Jurkat, Clone E6-1 (cell line): ENCODE measurements around the gene FAM120B.

Experiments
- DNase-seq: peaks from one replicate; pipeline ENCODE4 v3.0.0-alpha.2; 2011; ENCODE audit warnings: low read depth, low spot score
- H3K4me3 ChIP-seq: 2 replicates; pipeline ENCODE4 v1.5.1; 2011; ENCODE audit warnings: mild to moderate bottlenecking, low read length, control low read depth, moderate library complexity

The FAM120B gene

GRCh38 chr6:170283212-170284081, 23.1 kb upstream of the FAM120B start:
- H3K4me3 ChIP-seq, result no peak overlapping the region
- no peak for DNase-seq

GRCh38 chr6:170284126-170284773, 22.3 kb upstream of the FAM120B start:
- no peak for DNase-seq
- H3K4me3 ChIP-seq, result no peak overlapping the region

- H3K4me3 ChIP-seq, result no peak overlapping the region
- no peak for DNase-seq
Observed at GRCh38 chr6:170284866-170285469, 21.6 kb upstream of the FAM120B start.

GRCh38 chr6:170285482-170285881, 21.1 kb upstream of the FAM120B start:
- H3K4me3 ChIP-seq, result no peak overlapping the region
- DNase-seq, result no peak

- no peak overlapping the region for H3K4me3 ChIP-seq
- no peak for DNase-seq
Observed at GRCh38 chr6:170286246-170286933, 20.2 kb upstream of the FAM120B start.

- DNase-seq, result no peak
- no peak overlapping the region for H3K4me3 ChIP-seq
Observed at GRCh38 chr6:170286934-170287265, 19.7 kb upstream of the FAM120B start.

- DNase-seq, result no peak
- no peak overlapping the region for H3K4me3 ChIP-seq
Observed at GRCh38 chr6:170287371-170287876, 19.1 kb upstream of the FAM120B start.

GRCh38 chr6:170288091-170288631, 18.4 kb upstream of the FAM120B start:
- DNase-seq, result no peak
- no peak overlapping the region for H3K4me3 ChIP-seq

- H3K4me3 ChIP-seq, result peak overlapping the region; percentile 18
- DNase-seq, result no peak
Observed at GRCh38 chr6:170288852-170289179, 17.7 kb upstream of the FAM120B start.

GRCh38 chr6:170289180-170289931, 17.2 kb upstream of the FAM120B start:
- peak overlapping the region; percentile 18 for H3K4me3 ChIP-seq
- no peak for DNase-seq

- DNase-seq, result no peak
Observed at GRCh38 chr6:170289951-170290295, 16.6 kb upstream of the FAM120B start.

GRCh38 chr6:170290296-170291128, 16.0 kb upstream of the FAM120B start, which contains the start of gene DLL1:
DLL1 (minus strand) TSS chr6:170291078; CDS start chr6:170290139, 939 bp downstream.
- no peak for DNase-seq

More at GRCh38 chr6:170289951-170290295, 16.6 kb upstream of the FAM120B start:
- peak overlapping the region; percentile 44 for H3K4me3 ChIP-seq

GRCh38 chr6:170291271-170292110, 15.1 kb upstream of the FAM120B start:
- no peak overlapping the region for H3K4me3 ChIP-seq
- DNase-seq, result no peak

More at GRCh38 chr6:170290296-170291128, 16.0 kb upstream of the FAM120B start, which contains the start of gene DLL1:
- H3K4me3 ChIP-seq, result peak within 1 kb of the TSS; percentile 44

- no peak overlapping the region for H3K4me3 ChIP-seq
- DNase-seq, result no peak
Observed at GRCh38 chr6:170292111-170292406, 14.5 kb upstream of the FAM120B start.

- H3K4me3 ChIP-seq, result no peak overlapping the region
- no peak for DNase-seq
Observed at GRCh38 chr6:170292407-170293158, 14.0 kb upstream of the FAM120B start.
